Stimulated activated naive B cell treated with anti-CD40 and anti-IgM and Interleukin-4, amounts not matched to agents 10 μg/mL and 1 μg/mL and 100 μg/mL, for 72 hours (primary cell): ENCODE measurements around the gene CCDC117.
"Not testable (repeated sequence)": the region's sequence is repeated elsewhere in the genome, so short reads cannot be mapped to it uniquely, and the experiment has no call there.

Experiments used
- ATAC-seq, 2 donors: fragments of 150-1000 bp; cut with Tn5 transposase; replicated peaks; 2 replicates each; pipeline ENCODE4 v1.10.0; 2021; ENCODE audit warnings: moderate library complexity in 1 of 2
- DNase-seq: peaks from one replicate; pipeline ENCODE4 v3.0.0; 2021
- H3K27ac Mint-ChIP-seq: one replicate; pipeline ENCODE4 v1.8.0; 2022; ENCODE audit warnings: mild to moderate bottlenecking, mixed read lengths
- H3K27me3 Mint-ChIP-seq, 2 donors: one replicate each; pipeline ENCODE4 v1.8.0; 2022; ENCODE audit warnings: mixed read lengths in 2 of 2
- H3K36me3 Mint-ChIP-seq, 2 donors: one replicate each; pipeline ENCODE4 v1.8.0; 2022; ENCODE audit warnings: mixed read lengths in 2 of 2, mild to moderate bottlenecking in 1 of 2
- H3K4me1 Mint-ChIP-seq, 2 donors: one replicate each; pipeline ENCODE4 v1.8.0; 2022; ENCODE audit warnings: mixed read lengths in 2 of 2, mild to moderate bottlenecking in 1 of 2
- H3K4me3 Mint-ChIP-seq, 2 donors: one replicate each; pipeline ENCODE4 v1.8.0; 2022; ENCODE audit warnings: mild to moderate bottlenecking in 2 of 2, mixed read lengths in 2 of 2, moderate library complexity in 1 of 2
- H3K9me3 Mint-ChIP-seq, 2 donors: one replicate each; pipeline ENCODE4 v1.8.0; 2022; ENCODE audit warnings: mixed read lengths in 2 of 2, mild to moderate bottlenecking in 1 of 2

CCDC117 gene

DNA sequence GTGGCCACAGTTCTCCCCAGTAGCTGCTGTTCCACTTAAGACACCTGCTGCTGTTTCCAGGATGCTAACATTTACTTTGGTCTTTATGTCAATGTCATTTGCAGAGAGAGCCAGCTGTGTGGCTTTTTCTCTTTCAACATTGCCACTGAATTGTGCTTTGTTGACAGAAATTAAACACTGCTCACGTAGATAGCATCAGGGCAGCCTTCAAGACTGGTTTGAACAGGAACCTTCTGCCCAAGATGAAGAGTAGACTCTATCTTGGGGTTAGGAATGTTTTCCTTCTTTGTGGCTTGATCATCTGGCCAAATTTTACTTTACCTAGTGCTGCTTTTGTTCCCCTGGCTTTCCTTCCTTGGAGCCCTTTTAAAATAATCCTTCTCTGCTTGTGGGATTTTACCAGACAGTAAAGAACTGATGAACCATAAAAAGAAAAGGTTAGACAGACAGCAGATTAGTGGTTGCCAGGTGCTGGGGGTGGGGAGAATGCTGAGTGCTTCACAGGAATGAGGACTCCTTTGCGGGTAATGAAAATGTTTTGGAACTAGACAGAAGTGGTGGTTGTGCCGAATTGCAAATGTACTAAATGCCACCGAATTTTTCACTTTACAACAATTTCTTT, 50.5 kb downstream of the CCDC117 start:
- peaks cover 9 to 17% of the 10 kb centered on the region in 2 donors for H3K36me3 Mint-ChIP-seq
- peak overlapping the region; percentile 18 to 59 for H3K4me3 Mint-ChIP-seq
- peak; percentile 86 for ATAC-seq
- peak; percentile 40 for DNase-seq
- peaks cover 26 to 63% of the 10 kb centered on the region in 2 donors for H3K4me1 Mint-ChIP-seq
- H3K27me3 Mint-ChIP-seq: no peaks in the 10 kb centered on the region
- H3K9me3 Mint-ChIP-seq: no peaks in the 10 kb centered on the region
- H3K27ac Mint-ChIP-seq: peak overlapping the region; percentile 80

DNA sequence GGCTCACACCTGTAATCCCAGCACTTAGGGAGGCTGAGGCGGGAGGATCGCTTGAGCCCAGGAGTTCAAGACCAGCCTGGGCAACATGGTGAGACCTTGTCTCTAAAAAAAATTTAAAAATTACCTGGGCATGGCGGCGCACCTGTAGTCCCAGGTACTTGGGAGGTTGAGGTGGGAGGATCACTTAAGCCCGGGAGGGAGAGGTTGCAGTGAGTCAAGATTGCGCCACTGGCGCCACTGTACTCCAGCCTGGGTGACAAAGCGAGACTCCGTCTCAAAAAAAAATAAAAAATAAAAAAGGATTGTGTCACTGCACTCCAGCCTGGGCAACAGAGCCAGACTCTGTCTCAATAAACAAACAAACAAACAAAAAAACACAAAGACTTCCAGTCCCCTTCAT, 52.0 kb downstream of the CCDC117 start:
- not testable (repeated sequence) for H3K27me3 Mint-ChIP-seq, H3K27ac Mint-ChIP-seq, DNase-seq, ATAC-seq, H3K9me3 Mint-ChIP-seq, H3K4me3 Mint-ChIP-seq
- Mint-ChIP-seq H3K36me3 (peaks cover 9 to 12% of the 10 kb centered on the region in 2 donors), H3K4me1 (peaks cover 21 to 56% of the 10 kb centered on the region in 2 donors)

DNA sequence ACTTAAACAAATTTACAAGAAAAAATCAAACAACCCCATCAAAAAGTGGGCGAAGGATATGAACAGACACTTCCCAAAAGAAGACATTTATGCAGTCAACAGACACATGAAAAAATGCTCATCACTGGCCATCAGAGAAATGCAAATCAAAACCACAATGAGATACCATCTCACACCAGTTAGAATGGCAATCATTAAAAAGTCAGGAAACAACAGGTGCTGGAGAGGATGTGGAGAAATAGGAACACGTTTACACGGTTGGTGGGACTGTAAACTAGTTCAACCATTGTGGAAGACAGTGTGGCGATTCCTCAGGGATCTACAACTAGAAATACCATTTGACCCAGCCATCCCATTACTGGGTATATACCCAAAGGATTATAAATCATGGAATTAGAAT, 53.9 kb downstream of the CCDC117 start:
- H3K27ac Mint-ChIP-seq, H3K27me3 Mint-ChIP-seq, DNase-seq, ATAC-seq, H3K4me3 Mint-ChIP-seq, H3K9me3 Mint-ChIP-seq: not testable (repeated sequence)
- peaks cover 8 to 18% of the 10 kb centered on the region in 2 donors for H3K36me3 Mint-ChIP-seq
- H3K4me1 Mint-ChIP-seq: peaks cover 20 to 46% of the 10 kb centered on the region in 2 donors

DNA sequence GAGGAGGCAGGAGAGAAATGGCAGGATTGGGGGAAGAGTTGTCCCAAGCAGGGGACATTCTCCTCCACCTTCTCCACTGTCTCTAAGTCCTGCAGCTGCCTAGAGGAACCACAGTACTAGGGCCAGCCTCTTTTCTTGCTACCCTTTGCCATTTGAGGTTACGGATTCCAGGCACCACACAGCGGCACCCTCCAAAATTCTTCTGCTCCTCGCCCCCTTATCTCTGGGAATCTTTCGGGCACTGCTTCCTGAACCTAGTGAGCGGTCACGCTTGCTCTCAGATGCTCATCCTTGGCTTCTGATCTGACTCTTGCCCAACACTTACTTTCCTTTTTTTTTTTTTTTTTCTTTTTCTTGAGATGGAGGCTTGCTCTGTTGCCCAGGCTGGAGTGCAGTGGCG, 54.4 kb downstream of the CCDC117 start:
- no peaks in the 10 kb centered on the region for H3K9me3 Mint-ChIP-seq
- DNase-seq: no peak
- no peak for ATAC-seq
- H3K27me3 Mint-ChIP-seq: no peaks in the 10 kb centered on the region
- H3K27ac Mint-ChIP-seq: no peak overlapping the region
- H3K4me1 Mint-ChIP-seq: peaks cover 15 to 41% of the 10 kb centered on the region in 2 donors
- H3K4me3 Mint-ChIP-seq: no peak overlapping the region
- peaks cover 8 to 18% of the 10 kb centered on the region in 2 donors for H3K36me3 Mint-ChIP-seq

DNA sequence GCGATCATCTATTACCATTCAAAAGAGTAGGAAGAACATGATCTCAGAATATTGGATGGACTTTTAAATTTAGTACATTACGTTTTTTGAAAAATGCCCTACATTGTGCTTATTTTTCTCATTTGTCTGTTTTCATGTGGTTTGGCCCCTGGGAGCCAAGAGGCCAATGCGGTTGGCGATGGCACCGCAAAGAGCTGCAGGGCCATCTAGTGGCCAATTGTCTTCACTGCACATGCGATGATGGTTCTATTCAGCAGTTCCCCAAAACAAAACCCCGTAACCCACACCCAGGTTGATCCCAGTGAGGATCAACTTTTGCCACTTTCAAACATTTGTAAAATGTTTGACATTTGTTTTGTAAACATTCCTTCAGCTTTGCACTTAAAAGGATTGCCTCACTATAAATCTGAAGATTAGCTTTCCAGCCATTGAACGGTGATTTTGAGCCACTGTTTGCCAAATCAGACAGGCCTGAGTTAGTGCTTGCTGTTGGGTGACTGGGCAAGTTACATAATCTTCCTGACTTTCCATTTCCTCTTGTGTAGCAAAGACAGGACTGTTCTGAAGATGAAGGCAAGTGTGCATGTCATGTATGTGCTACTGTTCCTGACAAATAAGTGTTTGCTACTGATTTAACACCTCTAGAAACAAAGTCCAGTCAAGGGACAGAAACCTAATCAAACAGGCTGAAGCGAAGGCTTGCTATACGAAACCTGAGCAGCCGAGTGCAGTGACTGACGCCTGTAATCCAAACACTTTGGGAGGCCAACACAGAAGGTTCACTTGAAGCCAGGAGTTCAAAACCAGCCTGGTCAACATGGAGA, 57.1 kb downstream of the CCDC117 start:
- peak; percentile 54 for DNase-seq
- H3K9me3 Mint-ChIP-seq: no peaks in the 10 kb centered on the region

DNA sequence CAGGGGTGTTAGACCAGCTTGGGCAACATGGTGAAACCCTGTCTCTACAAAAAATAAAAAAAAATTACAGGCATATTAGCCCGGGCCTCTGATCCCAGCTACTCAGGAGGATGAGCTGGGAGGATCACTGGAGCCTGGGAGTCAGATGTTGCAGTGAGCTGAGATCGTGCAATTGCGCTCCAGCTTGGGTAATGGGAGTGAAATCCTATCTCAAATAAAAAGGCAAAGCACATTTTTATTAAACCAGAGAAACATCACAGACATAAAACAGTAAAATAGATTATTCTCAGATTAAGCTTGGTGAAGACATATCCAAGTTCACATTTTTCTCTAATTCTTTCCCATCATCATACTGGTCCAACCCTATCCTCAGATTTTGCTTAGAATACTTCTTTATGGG, 57.9 kb downstream of the CCDC117 start:
- Mint-ChIP-seq H3K4me1 (peaks cover 5 to 26% of the 10 kb centered on the region in 2 donors), H3K9me3 (no peaks in the 10 kb centered on the region), H3K27ac (no peak overlapping the region), H3K27me3 (no peaks in the 10 kb centered on the region), H3K36me3 (peaks cover 8 to 9% of the 10 kb centered on the region in 2 donors), H3K4me3 (no peak overlapping the region)
- DNase-seq (no peak), ATAC-seq (no peak)

More for the DNA sequence above, 57.1 kb downstream of the CCDC117 start:
- ATAC-seq: peak; percentile 84 to 89
- no peak overlapping the region for H3K4me3 Mint-ChIP-seq
- no peaks in the 10 kb centered on the region for H3K27me3 Mint-ChIP-seq
- no peak overlapping the region for H3K27ac Mint-ChIP-seq
- H3K4me1 Mint-ChIP-seq: peaks cover 5 to 26% of the 10 kb centered on the region in 2 donors
- H3K36me3 Mint-ChIP-seq: peaks cover 7 to 14% of the 10 kb centered on the region in 2 donors

DNA sequence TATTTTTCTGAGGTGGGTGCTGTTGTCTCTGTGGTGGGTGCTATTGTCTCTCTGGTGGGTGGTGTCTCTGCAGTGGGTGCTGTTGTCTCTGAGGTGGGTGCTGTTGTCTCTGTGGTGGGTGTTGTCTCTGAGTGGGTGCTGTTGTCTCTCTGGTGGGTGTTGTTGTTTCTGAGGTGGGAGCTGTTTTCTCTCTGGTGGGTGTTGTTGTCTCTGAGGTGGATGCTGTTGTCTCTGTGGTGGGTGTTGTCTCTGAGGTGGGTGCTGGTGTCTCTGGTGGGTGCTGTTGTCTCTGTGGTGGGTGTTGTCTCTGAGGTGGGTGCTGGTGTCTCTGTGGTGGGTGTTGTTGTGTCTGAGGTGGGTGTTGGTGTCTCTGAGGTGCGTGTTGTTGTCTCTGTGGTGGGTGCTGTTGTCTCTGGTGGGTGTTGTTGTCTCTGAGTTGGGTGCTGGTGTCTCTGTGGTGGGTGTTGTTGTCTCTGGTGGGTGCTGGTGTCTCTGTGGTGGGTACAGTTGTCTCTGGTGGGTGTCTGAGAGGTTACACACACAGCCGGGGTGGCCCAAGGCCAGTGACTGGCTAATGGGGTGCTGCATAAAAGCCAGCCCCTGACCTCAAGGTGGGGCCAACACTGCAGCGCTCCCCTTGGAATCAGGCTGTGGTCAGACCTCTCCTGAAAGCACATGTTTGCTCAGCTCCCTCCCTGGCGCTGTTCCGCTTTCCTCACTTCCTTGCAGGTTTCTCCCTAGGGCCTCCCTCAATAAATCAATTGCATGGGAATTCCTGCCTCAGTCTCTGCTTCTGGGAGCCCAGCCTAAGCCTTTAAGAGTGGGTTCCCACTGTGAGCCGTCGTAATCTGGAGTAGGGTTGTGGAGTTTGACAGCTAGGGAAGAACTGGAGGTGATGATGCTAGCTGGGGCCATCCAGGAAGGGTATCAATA, 58.9 kb downstream of the CCDC117 start:
- H3K4me3 Mint-ChIP-seq: no peak overlapping the region
- H3K27me3 Mint-ChIP-seq: no peaks in the 10 kb centered on the region
- H3K36me3 Mint-ChIP-seq: peaks cover 9% of the 10 kb centered on the region in 2 donors
- H3K9me3 Mint-ChIP-seq: no peaks in the 10 kb centered on the region
- DNase-seq: no peak
- H3K27ac Mint-ChIP-seq: no peak overlapping the region
- ATAC-seq: no peak
- H3K4me1 Mint-ChIP-seq: peaks cover 5 to 26% of the 10 kb centered on the region in 2 donors

DNA sequence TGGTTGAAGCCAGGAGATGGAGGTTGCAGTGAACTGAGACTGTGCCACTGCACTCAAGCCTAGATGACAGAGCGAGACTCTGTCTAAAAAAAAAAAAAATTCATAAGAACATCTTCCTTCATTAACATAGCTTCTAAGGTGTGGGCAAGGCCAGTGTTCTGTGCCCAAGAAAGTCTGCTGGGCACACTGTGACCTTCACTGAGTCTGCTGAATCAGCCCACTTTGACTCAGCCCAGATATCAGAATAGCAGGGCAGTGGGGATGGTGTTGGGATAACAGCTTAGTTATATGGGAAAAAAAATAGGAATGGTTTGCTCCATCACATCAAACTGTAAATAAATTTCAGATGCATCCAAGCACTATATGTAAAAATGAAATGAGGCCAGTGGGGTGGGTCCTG, 60.2 kb downstream of the CCDC117 start:
- H3K4me3 Mint-ChIP-seq: no peak overlapping the region
- ATAC-seq (no peak), DNase-seq (no peak)
- peaks cover 8 to 9% of the 10 kb centered on the region in 2 donors for H3K36me3 Mint-ChIP-seq
- H3K9me3 Mint-ChIP-seq: no peaks in the 10 kb centered on the region
- H3K27me3 Mint-ChIP-seq: no peaks in the 10 kb centered on the region
- H3K4me1 Mint-ChIP-seq: peaks cover 5 to 16% of the 10 kb centered on the region in 2 donors
- no peak overlapping the region for H3K27ac Mint-ChIP-seq

DNA sequence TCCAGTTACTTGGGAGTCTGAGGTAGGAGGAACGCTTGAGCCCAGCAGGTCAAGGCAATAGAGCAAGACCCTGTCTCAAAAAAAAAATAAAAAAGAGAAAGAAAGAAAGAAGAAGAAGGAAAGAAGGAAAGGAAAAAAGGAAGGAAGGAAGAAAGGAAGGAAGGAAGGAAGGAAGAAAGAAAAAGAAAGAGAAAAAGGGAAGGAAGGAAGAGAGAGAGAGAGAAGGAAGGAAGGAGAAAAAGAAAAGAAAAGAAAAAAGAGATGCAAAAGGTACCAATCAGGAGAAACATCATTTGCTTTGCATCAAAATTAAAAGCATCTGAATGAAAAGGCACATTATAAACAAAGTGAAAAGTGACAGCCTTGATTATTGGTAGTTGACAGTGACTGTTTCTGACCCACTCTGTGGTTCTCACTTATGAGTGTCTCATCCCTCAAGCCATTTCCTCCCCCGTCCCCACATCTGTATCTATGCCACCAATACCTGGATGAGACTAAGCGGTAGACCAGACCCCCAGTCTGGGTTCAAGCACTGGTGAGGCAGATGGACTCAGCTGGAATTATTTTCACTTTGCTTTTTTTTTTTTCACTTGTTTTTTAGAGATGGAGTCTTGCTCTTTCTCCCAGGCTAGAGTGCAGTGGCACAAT, 60.9 kb downstream of the CCDC117 start:
- DNase-seq: no peak
- Mint-ChIP-seq H3K27ac (no peak overlapping the region), H3K36me3 (peaks cover 7 to 9% of the 10 kb centered on the region in 2 donors), H3K9me3 (no peaks in the 10 kb centered on the region), H3K4me1 (peaks cover 5 to 12% of the 10 kb centered on the region in 2 donors), H3K27me3 (no peaks in the 10 kb centered on the region), H3K4me3 (no peak overlapping the region)
- no peak for ATAC-seq

DNA sequence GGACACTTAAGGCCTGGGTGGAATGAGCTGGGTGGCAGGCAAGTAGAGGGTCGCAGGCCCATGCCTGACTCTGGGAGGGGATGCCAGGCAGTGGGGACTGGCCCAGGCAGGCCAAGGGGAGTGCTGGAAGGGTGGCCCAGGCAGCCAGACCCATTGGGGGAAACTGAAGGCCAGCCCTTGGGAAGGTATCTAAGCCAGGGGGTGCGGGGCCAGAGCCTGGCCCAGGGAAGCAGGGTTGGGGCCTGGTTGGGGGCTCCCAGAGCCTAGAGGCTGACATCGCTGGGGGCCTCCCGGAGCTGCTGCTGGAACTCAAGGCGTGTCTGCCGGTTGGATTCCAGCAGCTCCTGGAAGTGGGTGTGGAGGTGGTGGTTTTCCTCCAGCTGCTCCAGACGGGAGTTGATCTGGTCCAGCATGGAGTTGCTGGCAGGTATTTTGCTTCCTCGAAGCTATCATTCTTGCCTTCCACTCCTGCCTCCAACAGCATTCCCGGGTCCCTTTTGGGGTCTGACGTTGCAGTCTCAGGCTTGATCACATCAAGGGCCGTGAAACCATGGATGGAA, 63.2 kb downstream of the CCDC117 start:
- Mint-ChIP-seq H3K36me3 (peaks cover 7 to 9% of the 10 kb centered on the region in 2 donors), H3K27ac (no peak overlapping the region)

DNA sequence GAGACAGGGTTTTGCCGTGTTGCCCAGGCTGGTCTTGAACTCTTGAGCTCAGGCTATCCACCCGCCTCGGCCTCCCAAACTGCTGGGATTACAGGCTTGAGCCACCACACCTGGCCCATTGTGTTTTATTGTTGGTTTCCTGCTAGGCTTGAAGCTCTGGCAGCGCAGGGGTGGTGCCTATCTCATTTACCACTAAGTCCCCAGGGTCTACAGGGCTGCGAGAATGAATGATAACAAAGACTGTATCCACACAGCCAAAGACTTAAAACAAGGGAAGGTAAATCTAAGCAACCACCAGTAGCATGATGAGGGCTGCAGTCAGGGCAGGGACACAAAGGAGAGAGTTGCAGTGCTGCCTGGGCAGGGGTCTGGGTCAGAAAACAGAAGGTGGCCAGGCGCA, 65.1 kb downstream of the CCDC117 start:
- ATAC-seq: no peak
- no peak overlapping the region for H3K27ac Mint-ChIP-seq
- peaks cover 0 to 4% of the 10 kb centered on the region in 2 donors for H3K4me1 Mint-ChIP-seq

More for the DNA sequence above, 63.2 kb downstream of the CCDC117 start:
- Mint-ChIP-seq H3K4me3 (no peak overlapping the region), H3K27me3 (no peaks in the 10 kb centered on the region), H3K9me3 (no peaks in the 10 kb centered on the region), H3K4me1 (peaks cover 0 to 4% of the 10 kb centered on the region in 2 donors)
- DNase-seq (no peak), ATAC-seq (no peak)

More for the DNA sequence above, 65.1 kb downstream of the CCDC117 start:
- DNase-seq: no peak
- no peaks in the 10 kb centered on the region for H3K27me3 Mint-ChIP-seq
- H3K36me3 Mint-ChIP-seq: peaks cover 0 to 11% of the 10 kb centered on the region in 2 donors
- H3K9me3 Mint-ChIP-seq: no peaks in the 10 kb centered on the region
- no peak overlapping the region for H3K4me3 Mint-ChIP-seq
